Midbrain (tissue), 1 donor: Measurements from ENCODE around the gene CHMP6.

Source experiments
- DNase-seq: peaks from one replicate; lab custom pipeline; 2025; lab: John Stamatoyannopoulos, UW

The CHMP6 gene

DNA sequence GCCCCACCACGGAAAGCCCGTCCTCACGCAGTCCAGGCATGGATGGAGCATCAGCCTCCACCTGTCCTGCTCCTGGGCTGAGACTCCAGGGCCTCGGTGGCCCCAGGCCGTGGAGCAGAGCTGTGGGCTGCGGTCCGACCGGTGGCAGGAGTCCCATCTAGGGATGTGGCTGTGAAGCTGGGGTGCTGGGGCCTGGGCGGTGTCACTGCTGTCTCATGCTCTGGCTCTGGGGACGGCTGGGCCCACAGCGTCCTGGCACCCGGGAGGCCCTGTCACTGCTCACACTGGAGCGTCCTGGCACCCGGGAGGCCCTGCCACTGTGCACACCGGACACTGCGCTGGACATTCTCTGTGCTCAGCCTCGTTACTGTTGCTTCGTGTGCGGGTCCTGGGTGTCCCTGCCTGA is 51.7 kb downstream of the CHMP6 start:
- no peak for DNase-seq

DNA sequence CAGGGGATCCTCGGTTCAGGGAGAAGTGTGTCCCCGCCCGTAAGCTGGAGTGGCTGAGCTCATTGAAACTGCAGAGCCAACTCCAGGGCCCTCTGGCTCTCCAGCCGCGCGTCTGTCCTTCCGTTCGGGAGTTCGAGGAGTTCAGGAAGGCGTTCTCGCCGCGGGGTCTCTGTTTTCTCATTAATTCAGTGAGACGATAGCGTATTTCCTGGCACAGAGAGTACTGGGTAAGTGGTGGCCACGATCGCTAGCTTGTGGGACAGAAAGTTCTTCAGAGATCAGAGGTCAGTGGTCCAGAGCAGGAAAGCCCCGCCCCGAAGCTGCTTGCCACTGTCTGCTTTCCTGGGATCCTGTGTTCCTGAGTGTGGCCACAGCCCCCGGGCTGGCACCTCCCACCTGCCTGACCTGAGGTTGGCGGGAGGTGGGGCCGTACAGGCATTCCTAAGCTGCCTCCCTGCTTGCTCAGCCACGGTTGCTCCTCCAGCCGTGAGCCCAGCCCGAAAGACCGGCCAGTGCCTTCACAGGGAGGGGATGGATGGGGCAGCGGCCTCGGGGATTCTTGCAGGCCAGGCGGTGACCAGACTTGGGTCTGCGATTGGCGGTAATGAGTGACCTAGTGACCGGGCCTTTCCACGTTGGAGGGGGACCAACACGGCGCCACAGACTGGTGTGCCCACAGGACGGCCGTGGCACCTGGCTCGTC is 52.2 kb downstream of the CHMP6 start:
- no peak for DNase-seq

DNA sequence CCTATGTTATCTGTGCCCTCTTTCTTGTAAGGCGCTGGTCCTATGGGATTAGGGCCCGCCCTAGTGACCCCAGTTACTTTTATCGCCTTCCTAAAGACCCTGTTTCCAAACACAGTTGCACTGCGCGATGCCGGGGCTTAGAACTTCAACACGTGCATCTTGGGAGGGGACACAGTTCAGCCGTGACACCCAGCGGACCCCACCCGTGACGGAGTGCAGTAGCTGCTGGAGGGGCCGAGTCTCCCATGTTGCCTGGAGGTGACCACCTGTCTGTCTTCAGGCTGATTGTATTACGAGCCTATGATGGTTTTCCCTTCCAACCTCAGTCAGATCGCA is 52.8 kb downstream of the CHMP6 start:
- no peak for DNase-seq

DNA sequence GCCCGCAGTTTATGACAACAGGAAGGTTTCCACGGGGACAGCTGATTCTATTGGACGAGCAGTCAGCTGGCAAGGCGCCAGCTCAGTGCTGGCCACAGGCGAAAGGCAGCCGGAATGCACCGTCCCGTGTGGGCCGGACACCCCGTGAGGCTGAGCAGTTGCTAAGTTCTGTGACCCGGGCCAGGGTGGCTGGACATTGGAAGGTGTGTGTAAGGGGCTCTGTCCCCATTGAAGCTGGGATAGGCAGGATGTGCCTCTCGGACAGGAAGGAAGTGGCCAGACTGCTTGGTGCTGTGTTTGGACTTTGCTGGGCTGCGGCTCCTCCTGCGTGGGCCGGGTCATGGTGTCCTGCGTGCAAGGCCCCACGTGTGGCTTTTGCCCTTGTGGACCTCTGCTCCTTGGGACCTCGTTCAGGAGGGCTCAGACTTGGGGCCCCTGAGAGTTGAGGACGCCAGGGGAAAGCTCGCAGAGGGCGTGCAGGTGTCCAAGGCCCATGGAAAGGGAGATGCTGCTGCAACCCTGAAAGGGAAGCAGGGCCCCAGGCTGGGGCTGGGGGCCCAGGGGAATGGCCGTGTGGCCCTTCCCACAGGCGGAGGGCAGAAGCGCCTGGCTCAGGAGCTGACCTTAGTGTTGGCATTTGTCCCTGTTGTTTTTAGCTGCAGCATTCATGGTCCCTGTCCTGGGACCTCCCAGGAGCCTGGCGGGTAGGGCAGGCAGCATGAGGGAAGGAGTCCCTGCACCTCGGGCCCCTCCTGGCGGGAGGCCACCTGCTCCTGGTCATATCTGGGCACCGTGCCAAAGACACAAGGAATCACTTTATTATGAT is 53.3 kb downstream of the CHMP6 start:
- peak; percentile 41 for DNase-seq

DNA sequence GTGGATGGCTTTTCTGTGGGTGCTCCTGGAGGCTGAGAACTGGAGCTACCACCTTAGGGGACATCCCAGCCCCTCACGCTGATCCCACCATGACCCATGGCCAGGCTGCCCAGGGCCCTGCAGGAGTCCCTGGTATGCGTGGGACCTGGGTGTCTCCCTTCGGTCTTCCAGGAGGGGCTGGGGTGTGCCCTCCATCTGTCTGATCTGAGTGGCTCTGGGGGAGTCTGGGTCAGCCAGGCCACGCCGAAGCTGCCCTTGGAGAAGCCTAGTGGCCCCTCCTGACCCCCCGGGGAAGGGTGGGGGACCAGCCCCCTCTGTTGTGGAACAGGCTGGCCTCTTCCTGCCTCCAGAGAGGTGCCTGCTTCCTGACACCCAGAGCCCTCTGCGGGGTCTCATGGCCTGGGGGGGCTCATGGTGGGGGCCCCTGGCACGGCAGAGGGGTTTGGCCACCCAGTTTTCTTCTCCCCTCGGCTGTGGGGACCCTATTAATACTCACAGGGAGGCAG is 54.0 kb downstream of the CHMP6 start:
- no peak for DNase-seq

DNA sequence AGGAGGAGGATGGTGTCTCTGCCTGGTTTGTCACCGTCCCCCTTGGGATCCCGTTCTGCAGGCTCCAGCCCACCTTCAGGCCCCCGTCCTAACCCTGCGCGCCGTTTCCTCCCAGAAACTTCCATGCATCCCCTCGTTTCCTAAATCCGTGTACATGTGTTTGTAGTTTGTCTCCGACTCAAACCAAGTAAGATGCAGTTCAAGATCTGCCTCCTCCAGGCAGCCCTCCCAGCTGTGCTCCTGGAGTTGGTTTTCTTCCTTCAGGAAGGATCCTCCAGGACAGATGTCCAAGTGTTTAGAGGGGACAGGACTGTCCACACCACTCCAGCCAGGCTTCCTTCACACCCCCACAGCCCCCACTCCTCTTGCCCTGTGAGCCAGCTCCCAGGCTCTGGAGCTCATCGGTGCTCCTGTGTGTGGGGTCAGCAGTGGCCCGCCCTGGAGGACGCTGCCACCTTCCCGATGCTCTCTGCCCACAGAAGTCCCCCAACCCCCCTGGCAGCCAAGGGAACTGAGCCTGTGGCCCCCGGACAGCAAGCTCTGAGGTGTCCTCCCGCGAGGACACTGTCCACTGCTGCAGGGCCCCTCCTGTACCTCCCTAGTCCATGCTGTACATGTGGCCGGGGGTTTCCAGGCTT is 54.6 kb downstream of the CHMP6 start:
- no peak for DNase-seq

DNA sequence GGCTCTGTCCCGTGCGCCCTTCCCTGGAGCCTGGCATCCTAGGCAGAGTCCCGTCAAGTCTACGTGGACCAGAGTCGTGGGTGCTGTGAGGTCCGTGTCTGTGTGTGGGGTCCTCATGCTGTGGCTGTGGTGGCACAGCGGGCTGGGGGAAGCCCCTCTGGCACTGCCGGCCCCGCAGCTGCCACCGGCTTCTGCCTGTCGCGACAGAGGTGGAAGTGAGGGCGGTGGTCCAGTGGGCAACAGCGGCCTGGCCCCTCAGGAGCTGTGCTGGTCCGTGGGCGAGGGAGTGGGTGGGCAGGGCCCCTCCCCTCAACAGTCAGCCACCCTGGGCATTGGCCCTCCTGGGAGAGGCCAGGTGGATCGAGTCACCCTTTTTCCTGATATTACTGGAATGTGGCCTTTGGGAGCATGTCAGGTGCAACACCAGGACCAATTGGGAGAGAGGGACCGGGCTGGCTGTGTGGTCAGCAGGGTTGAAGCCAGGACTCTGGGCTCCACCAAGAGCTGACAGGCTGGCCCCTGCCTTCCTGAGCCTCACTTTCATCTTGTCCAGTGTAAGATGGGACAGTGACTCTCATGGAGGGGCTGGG is 55.2 kb downstream of the CHMP6 start:
- DNase-seq, result no peak

DNA sequence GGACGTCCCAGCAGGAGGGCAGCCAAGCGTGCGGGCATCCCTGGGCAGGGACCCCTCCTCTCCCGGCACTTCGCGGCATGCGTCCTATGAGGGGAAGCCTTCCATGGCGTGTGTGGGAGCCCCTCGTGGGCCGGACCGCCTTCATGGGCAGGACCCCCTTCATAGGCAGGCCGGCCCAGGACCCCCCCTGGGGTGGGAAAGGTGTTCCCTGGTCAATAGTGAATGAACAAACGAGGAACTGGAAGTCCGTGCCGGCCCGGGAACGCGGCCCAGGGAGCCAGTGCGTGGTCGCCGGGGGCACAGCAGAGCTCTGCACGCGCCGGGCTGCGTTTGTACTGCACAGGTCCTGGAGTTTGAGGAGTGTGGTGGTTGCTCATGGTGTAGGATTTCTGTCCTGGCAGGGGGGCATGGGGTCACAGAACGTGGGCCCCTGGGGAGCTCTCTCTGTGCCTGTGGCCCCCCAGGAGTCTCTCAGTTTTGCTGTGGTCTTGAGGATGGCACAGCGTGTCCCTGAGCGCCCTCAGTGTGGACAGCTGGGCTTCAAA is 57.3 kb downstream of the CHMP6 start:
- DNase-seq, result no peak

DNA sequence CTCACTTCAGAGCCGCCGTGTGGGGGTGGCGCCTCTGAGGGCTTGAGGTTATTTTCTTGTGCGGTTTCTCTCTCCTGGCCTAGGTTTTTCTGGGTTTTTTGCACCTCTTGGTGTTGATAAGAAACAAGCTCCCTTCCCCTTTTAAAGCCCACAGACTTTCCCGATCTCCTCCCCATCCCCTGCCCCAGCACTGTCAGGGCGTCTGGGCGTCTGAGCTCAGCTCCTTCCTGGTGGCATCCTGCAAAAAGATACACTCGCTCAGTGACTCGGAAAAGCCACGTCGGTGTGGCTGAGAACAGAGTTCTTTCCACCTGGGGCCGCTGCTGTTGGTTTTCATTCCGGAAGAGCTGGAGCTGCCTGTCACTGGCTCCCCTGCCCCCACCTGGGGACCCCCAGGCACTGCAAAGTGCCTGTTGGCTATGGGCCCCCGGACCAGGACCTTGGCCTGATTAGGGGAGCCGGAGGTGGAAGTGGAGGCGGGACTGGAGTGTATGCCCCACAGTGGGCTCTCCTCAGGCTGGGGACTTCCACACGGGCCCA is 57.8 kb downstream of the CHMP6 start:
- DNase-seq, result no peak
